Measurements from ENCODE around the gene PLCG2.

The PLCG2 gene

GRCh38 chr16:81780350-81780749 lies 1.3 kb downstream of the PLCG2 start:
- Mint-ChIP-seq H3K36me3 (ENCODE audit: low read depth) (no peaks in the 10 kb centered on the region), H3K27ac (no peak overlapping the region), H3K4me1 (peaks cover 24% of the 10 kb centered on the region), H3K9me3 (peaks cover 4% of the 10 kb centered on the region), H3K27me3 (ENCODE audit: low read depth) (peaks cover 80% of the 10 kb centered on the region), H3K4me3 (peak overlapping the region; percentile 87 to 90 (median 88))
- TF ChIP-seq CTCF (IDR thresholded peaks at IDR 0.05; ENCODE audit: unreplicated experiment in 3 of 3), result no peak

- Mint-ChIP-seq H3K9me3 (peaks cover 4% of the 10 kb centered on the region), H3K27ac (no peak overlapping the region), H3K36me3 (ENCODE audit: low read depth) (no peaks in the 10 kb centered on the region), H3K4me1 (peaks cover 40% of the 10 kb centered on the region), H3K27me3 (ENCODE audit: low read depth) (peaks cover 69% of the 10 kb centered on the region), H3K4me3 (no peak overlapping the region)
- TF ChIP-seq CTCF (IDR thresholded peaks at IDR 0.05; ENCODE audit: unreplicated experiment in 3 of 3), result no peak
Observed at GRCh38 chr16:81782236-81782635, 3.1 kb downstream of the PLCG2 start.

- peak overlapping the region; percentile 52 to 76 (median 66) for H3K27ac Mint-ChIP-seq
- no peaks in the 10 kb centered on the region for H3K36me3 Mint-ChIP-seq (ENCODE audit: low read depth)
- peaks cover 36% of the 10 kb centered on the region for H3K4me1 Mint-ChIP-seq
- peak overlapping the region in 1 of 3 experiments; percentile 26 for H3K4me3 Mint-ChIP-seq
- peaks cover 52% of the 10 kb centered on the region for H3K27me3 Mint-ChIP-seq (ENCODE audit: low read depth)
- no peaks in the 10 kb centered on the region for H3K9me3 Mint-ChIP-seq
- no peak for TF ChIP-seq CTCF (IDR thresholded peaks at IDR 0.05; ENCODE audit: unreplicated experiment in 3 of 3)
Observed at GRCh38 chr16:81784072-81784795, 5.1 kb downstream of the PLCG2 start.

GRCh38 chr16:81785138-81785924 lies 6.2 kb downstream of the PLCG2 start:
- peak overlapping the region; percentile 52 to 88 (median 66) for H3K27ac Mint-ChIP-seq
- no peak overlapping the region for H3K4me3 Mint-ChIP-seq
- peaks cover 29% of the 10 kb centered on the region for H3K4me1 Mint-ChIP-seq
- no peaks in the 10 kb centered on the region for H3K36me3 Mint-ChIP-seq (ENCODE audit: low read depth)
- peaks cover 49% of the 10 kb centered on the region for H3K27me3 Mint-ChIP-seq (ENCODE audit: low read depth)
- no peak for TF ChIP-seq CTCF (IDR thresholded peaks at IDR 0.05; ENCODE audit: unreplicated experiment in 3 of 3)
- no peaks in the 10 kb centered on the region for H3K9me3 Mint-ChIP-seq

- Mint-ChIP-seq H3K36me3 (ENCODE audit: low read depth) (no peaks in the 10 kb centered on the region), H3K27me3 (ENCODE audit: low read depth) (peaks cover 40% of the 10 kb centered on the region), H3K9me3 (no peaks in the 10 kb centered on the region), H3K4me3 (peak overlapping the region in 2 of 3 experiments; percentile 5 to 9), H3K4me1 (peaks cover 36% of the 10 kb centered on the region), H3K27ac (peak overlapping the region; percentile 52 to 88 (median 66))
- no peak for TF ChIP-seq CTCF (IDR thresholded peaks at IDR 0.05; ENCODE audit: unreplicated experiment in 3 of 3)
Observed at GRCh38 chr16:81786321-81786720, 7.2 kb downstream of the PLCG2 start.
